ENCODE results near the gene LITAF.

GRCh38 chr16:11536104-11536866 lies 50.4 kb downstream of the LITAF start:
- no peak for TF ChIP-seq EZH2 (IDR thresholded peaks at IDR 0.05; ENCODE audit: borderline replicate concordance, low read length)
- no peak for TF ChIP-seq CTCF (conservative IDR thresholded peaks at IDR 0.05 in 1 of 2, IDR thresholded peaks at IDR 0.05 in 1 of 2; ENCODE audit: extremely low read depth in 1 of 2, insufficient read depth in 1 of 2, low read depth in 1 of 2, low read length in 2 of 2)

Measured in mammary epithelial cell (primary cell).